H1 (cell line): Measurements from ENCODE around the gene CALM3. TPM values are rescaled to one million over a fixed set of nuclear protein-coding genes. Genes with fewer than 3 reads are reported as not detected.
A peak's percentile ranks its signal among the peaks of the same experiment; 100 is the strongest.

Experiments
- CTCF ChIA-PET: fragments of 300-600 bp; sonication (Branson Sonifier 250); formaldehyde crosslinking; loops from one replicate; lab custom pipeline; 2021; ENCODE audit not compliant: partially characterized antibody; lab: Charles Lee
- POLR2A ChIA-PET: fragments of 300-600 bp; sonication (Branson Sonifier 250); formaldehyde crosslinking; loops from one replicate; lab custom pipeline; 2021; ENCODE audit warnings: inconsistent platforms; ENCODE audit not compliant: partially characterized antibody; lab: Charles Lee
- DNase-seq, 2 experiments: peaks; one replicate each; pipeline versions ENCODE4 v3.0.0 to v3.0.0-alpha.2; 2010 to 2022; ENCODE audit warnings: low spot score in 2 of 2, low read depth in 1 of 2, mixed read lengths in 1 of 2
- FAIRE-seq: peaks from 2 replicates; lab custom pipeline; 2011; peaks lifted over from hg19 to GRCh38; lab: Jason Lieb, UNC
- H2AFZ ChIP-seq: 2 replicates; pipeline ENCODE4 v1.8.1; 2012; ENCODE audit warnings: low read length, inconsistent platforms
- H2AK5ac ChIP-seq: 2 replicates; pipeline ENCODE4 v1.6.1; 2013; ENCODE audit warnings: low read depth, low read length
- H2BK120ac ChIP-seq: replicated peaks from 2 replicates; pipeline ENCODE3; 2013; ENCODE audit warnings: low read depth, low read length, inconsistent platforms
- H2BK12ac ChIP-seq: 2 replicates; pipeline ENCODE4 v1.6.1; 2013; ENCODE audit warnings: low read depth, low read length
- H2BK15ac ChIP-seq: 2 replicates; pipeline ENCODE4 v1.6.1; 2013; ENCODE audit warnings: low read length
- H2BK20ac ChIP-seq: 2 replicates; pipeline ENCODE4 v1.6.1; 2013; ENCODE audit warnings: low read length
- H2BK5ac ChIP-seq: 2 replicates; pipeline ENCODE4 v1.6.1; 2013; ENCODE audit warnings: low read depth, low read length
- H3K14ac ChIP-seq: 2 replicates; pipeline ENCODE4 v1.6.1; 2013; ENCODE audit warnings: inconsistent platforms; ENCODE audit not compliant: insufficient read length
- H3K18ac ChIP-seq: 2 replicates; pipeline ENCODE4 v1.6.1; 2013; ENCODE audit warnings: low read length; ENCODE audit errors: extremely low read depth
- H3K23ac ChIP-seq: 2 replicates; pipeline ENCODE4 v1.6.1; 2013; ENCODE audit warnings: inconsistent platforms; ENCODE audit not compliant: insufficient read length
- H3K23me2 ChIP-seq: 2 replicates; pipeline ENCODE4 v1.6.1; 2013; ENCODE audit warnings: low read depth, low read length
- H3K27ac ChIP-seq: 2 replicates; pipeline ENCODE4 v1.6.1; 2011; ENCODE audit warnings: low read depth, low read length, inconsistent platforms
- H3K27me3 ChIP-seq, 4 experiments: replicated peaks in 1 of 4; 1 replicate in 1 of 4; 2 replicates in 3 of 4; pipeline versions ENCODE4 v1.6.1 to v1.8.1; 2011 to 2013; ENCODE audit warnings: low read length in 3 of 4, mild to moderate bottlenecking in 3 of 4, inconsistent platforms in 2 of 4, mixed read lengths in 2 of 4, moderate library complexity in 1 of 4; ENCODE audit not compliant: control insufficient read depth in 3 of 4, insufficient read depth in 3 of 4; ENCODE audit errors: extremely low read depth in 1 of 4
- H3K36me3 ChIP-seq, 4 experiments: 2 replicates each; pipeline versions ENCODE4 v1.6.1 to v1.8.1; 2011 to 2013; ENCODE audit warnings: mild to moderate bottlenecking in 4 of 4, low read length in 3 of 4, moderate library complexity in 2 of 4, control low read depth in 1 of 4, inconsistent platforms in 1 of 4; ENCODE audit not compliant: insufficient read depth in 4 of 4, control insufficient read depth in 2 of 4
- H3K4ac ChIP-seq: replicated peaks from 2 replicates; pipeline ENCODE3; 2013; ENCODE audit warnings: low read length, low read depth, mixed read lengths, inconsistent platforms; ENCODE audit not compliant: insufficient read length
- H3K4me1 ChIP-seq, 4 experiments: replicated peaks in 1 of 4; 1 replicate in 1 of 4; 2 replicates in 3 of 4; pipeline versions ENCODE4 v1.6.1 to v1.8.1; 2011 to 2013; ENCODE audit warnings: low read length in 3 of 4, inconsistent platforms in 2 of 4, mixed read lengths in 1 of 4; ENCODE audit not compliant: insufficient read depth in 4 of 4, control insufficient read depth in 3 of 4
- H3K4me2 ChIP-seq, 2 experiments: 2 replicates each; pipeline versions ENCODE4 v1.6.1 to v1.8.1; 2011 to 2013; ENCODE audit warnings: low read depth in 2 of 2, low read length in 2 of 2, control low read depth in 1 of 2, inconsistent platforms in 1 of 2, mild to moderate bottlenecking in 1 of 2; ENCODE audit not compliant: insufficient read depth in 1 of 2
- H3K4me3 ChIP-seq, 4 experiments: fragments of 200-600, 300-600 bp in 1 of 4; sonication (generic), shearing (Covaris generic), sonication (Bioruptor Twin) in 1 of 4; 2 replicates each; pipeline versions ENCODE4 v1.5.1 to v1.8.1; 2011 to 2016; ENCODE audit warnings: low read length in 4 of 4, low read depth in 3 of 4, control low read depth in 2 of 4, inconsistent platforms in 2 of 4, mild to moderate bottlenecking in 2 of 4, mixed read lengths in 1 of 4, moderate library complexity in 1 of 4; ENCODE audit not compliant: insufficient read depth in 2 of 4; ENCODE audit errors: extremely low read depth in 1 of 4
- H3K56ac ChIP-seq: replicated peaks from 2 replicates; pipeline ENCODE3; 2013; ENCODE audit warnings: low read depth, mild to moderate bottlenecking, mixed read lengths, low read length, inconsistent platforms; ENCODE audit not compliant: insufficient read length
- H3K79me1 ChIP-seq: 2 replicates; pipeline ENCODE4 v1.6.1; 2013; ENCODE audit warnings: low read depth, low read length, control low read depth
- H3K79me2 ChIP-seq, 2 experiments: 2 replicates each; pipeline versions ENCODE4 v1.6.1 to v1.8.1; 2012 to 2013; ENCODE audit warnings: low read length in 2 of 2, mild to moderate bottlenecking in 2 of 2, inconsistent platforms in 1 of 2; ENCODE audit not compliant: insufficient read depth in 2 of 2, control insufficient read depth in 1 of 2
- H3K9ac ChIP-seq, 4 experiments: replicated peaks in 1 of 4; 1 replicate in 1 of 4; 2 replicates in 3 of 4; pipeline versions ENCODE4 v1.6.1 to v1.8.1; 2011 to 2013; ENCODE audit warnings: low read depth in 3 of 4, low read length in 3 of 4, control low read depth in 2 of 4, mild to moderate bottlenecking in 2 of 4, moderate library complexity in 2 of 4, inconsistent platforms in 1 of 4; ENCODE audit errors: extremely low read depth in 1 of 4
- H3K9me3 ChIP-seq, 2 experiments: 2 replicates each; pipeline versions ENCODE4 v1.6.1 to v1.8.1; 2012 to 2013; ENCODE audit warnings: mild to moderate bottlenecking in 2 of 2, moderate library complexity in 2 of 2, control low read depth in 1 of 2, inconsistent platforms in 1 of 2, low read depth in 1 of 2, low read length in 1 of 2, mixed read lengths in 1 of 2; ENCODE audit not compliant: insufficient read depth in 2 of 2
- H4K20me1 ChIP-seq, 2 experiments: replicated peaks in 1 of 2; 2 replicates each; pipeline versions ENCODE3 to v1.8.1; 2011 to 2013; ENCODE audit warnings: inconsistent platforms in 2 of 2, low read length in 2 of 2, mild to moderate bottlenecking in 1 of 2; ENCODE audit not compliant: insufficient read depth in 2 of 2, control insufficient read depth in 1 of 2
- H4K5ac ChIP-seq: 2 replicates; pipeline ENCODE4 v1.6.1; 2013; ENCODE audit warnings: low read length, low read depth, mixed read lengths, inconsistent platforms; ENCODE audit not compliant: insufficient read length
- H4K8ac ChIP-seq: 2 replicates; pipeline ENCODE4 v1.8.0; 2013; ENCODE audit warnings: mild to moderate bottlenecking, moderate library complexity, low read length, inconsistent platforms; ENCODE audit not compliant: insufficient read depth; ENCODE audit errors: extremely low read depth
- H4K91ac ChIP-seq: replicated peaks from 2 replicates; pipeline ENCODE3; 2013; ENCODE audit warnings: low read length, mixed read lengths, inconsistent platforms; ENCODE audit not compliant: insufficient read length
- CHD2 ChIP-seq: IDR thresholded peaks from 2 replicates; pipeline ENCODE4 v1.6.1; 2012; ENCODE audit warnings: low read length, improper control_type of control experiment
- E2F6 ChIP-seq: IDR thresholded peaks from 2 replicates; pipeline ENCODE4 v1.6.1; 2012; ENCODE audit warnings: inconsistent platforms
- EZH2 ChIP-seq: fragments of 200-600 bp; sonication (generic); IDR thresholded peaks from 2 replicates; pipeline ENCODE4 v1.7.1; 2012; ENCODE audit warnings: low read depth, mild to moderate bottlenecking, moderate library complexity, low read length, inconsistent platforms; ENCODE audit not compliant: severe bottlenecking
- SIX5 ChIP-seq: IDR thresholded peaks from 2 replicates; pipeline ENCODE4 v1.6.1; 2011; ENCODE audit warnings: mild to moderate bottlenecking, low read depth, low read length
- SP2 ChIP-seq: IDR thresholded peaks from 2 replicates; pipeline ENCODE4 v1.6.1; 2012; ENCODE audit warnings: mild to moderate bottlenecking, low read length, inconsistent platforms
- SUZ12 ChIP-seq: fragments of 200-600 bp; sonication (generic); IDR thresholded peaks from 2 replicates; pipeline ENCODE4 v1.6.1; 2012; ENCODE audit warnings: mild to moderate bottlenecking, inconsistent platforms, low read length, moderate library complexity, mixed read lengths
- TAF1 ChIP-seq: IDR thresholded peaks from 2 replicates; pipeline ENCODE4 v1.6.1; 2011; ENCODE audit warnings: mild to moderate bottlenecking, low read depth, low read length
- TAF7 ChIP-seq: optimal IDR thresholded peaks from 2 replicates; pipeline ENCODE3; 2011; ENCODE audit warnings: low read depth, mild to moderate bottlenecking, inconsistent platforms, low read length, moderate library complexity, borderline replicate concordance
- YY1 ChIP-seq: IDR thresholded peaks from 2 replicates; pipeline ENCODE4 v1.6.1; 2011; ENCODE audit warnings: low read depth, mild to moderate bottlenecking, low read length
- WGBS, 2 experiments: shearing (Covaris generic) in 1 of 2; methylation state at CpG; one replicate each; pipeline versions ENCODE4 v1.1.6 to v1.1.7; 2013 to 2015; ENCODE audit warnings: low lambda C conversion rate in 2 of 2, mixed read lengths in 2 of 2, inconsistent platforms in 1 of 2, low coverage in 1 of 2, missing lambda C conversion rate in 1 of 2; ENCODE audit not compliant: insufficient replicate concordance in 2 of 2, insufficient coverage in 1 of 2, insufficient read length in 1 of 2; ENCODE audit errors: extremely low coverage in 1 of 2, missing lambda C conversion rate in 1 of 2; 5-methylcytosine and 5-hydroxymethylcytosine counted together
- polyA plus RNA-seq, 7 experiments: library from polyadenylated mRNA; depleted of rRNA in 3 of 7; stranded (reverse) in 5 of 7; unstranded in 2 of 7; fragments of >200 nt in 5 of 7; fragments of 200-250 nt in 2 of 7; gene quantifications; 1 replicate in 5 of 7; 2 replicates in 1 of 7; 4 replicates in 1 of 7; pipeline versions ENCODE4 v1.2.1 to v1.2.3, GENCODE V29; 2011 to 2013; ENCODE audit warnings: missing spikeins in 2 of 7, mixed read lengths in 2 of 7
- total RNA-seq: library from RNA; stranded (reverse); fragmentation: NEBNext Ultra II Directional; extraction: Animal tissue kit (Norgen Biotek cat#: 25700); gene quantifications from 2 replicates; pipeline ENCODE4 v1.2.1, GENCODE V29; 2021
- TF ChIP-seq, protein P1 (sequence below): IDR thresholded peaks from 2 replicates; pipeline ENCODE4 v1.6.1; 2012; ENCODE audit warnings: inconsistent platforms

Gene CALM3
- total and polyA plus RNA-seq, 2 of the 8 experiments (the other 6 are each of a cell fraction or from before 2014, with no cell fraction given), result 315 to 326 TPM

GRCh38 chr19:46648060-46648960, 47.2 kb downstream of the CALM3 start:
- no peak overlapping the region for H3K27ac ChIP-seq
- no peak overlapping the region for H3K56ac ChIP-seq
- H2BK120ac ChIP-seq, result no peak overlapping the region
- H3K9ac ChIP-seq, result no peak overlapping the region
- peaks cover 7% of the 10 kb centered on the region; the same call in 1 of the 2 replicates for H3K23me2 ChIP-seq
- WGBS, 2 experiments, result 18% methylated on average over 40 of the region's 63 CpGs; no CpG with 5 or more reads in 1 of the 2 experiments
- FAIRE-seq, result no peak
- H3K14ac ChIP-seq, result no peak overlapping the region
- no peak overlapping the region for H4K5ac ChIP-seq
- ChIA-PET CTCF (interaction anchor here (0.9 to 1.5 kb wide), 3 partner anchors 11 to 27 kb away, joined by 3 to 7 read pairs (median 6); no protein-coding TSS in a partner anchor), POLR2A (interaction anchor here (1.1 kb wide), 1 partner anchor 9 kb away, joined by 3 read pairs; no protein-coding TSS in a partner anchor)
- peak overlapping the region in 3 of 4 experiments; percentile 4 to 52 (median 5); a peak in 5 of 8 replicates for H3K4me3 ChIP-seq
- no peak for DNase-seq
- no peak overlapping the region for H3K23ac ChIP-seq
- H2BK15ac ChIP-seq, result no peak overlapping the region
- H2BK5ac ChIP-seq, result no peak overlapping the region
- H2BK20ac ChIP-seq, result no peak overlapping the region
- H3K79me2 ChIP-seq, result no peaks in the 10 kb centered on the region
- H2AK5ac ChIP-seq, result no peak overlapping the region
- peak overlapping the region; percentile 38 to 63; a peak in 3 of 4 replicates for H3K4me2 ChIP-seq
- no peaks in the 10 kb centered on the region for H3K79me1 ChIP-seq
- peaks cover 0 to 8% of the 10 kb centered on the region in 2 experiments; a peak in 1 of 4 replicates for H3K9me3 ChIP-seq
- H3K18ac ChIP-seq, result no peak overlapping the region; the same call in 1 of the 2 replicates
- H3K36me3 ChIP-seq, result peaks cover 0 to 8% (median 0%) of the 10 kb centered on the region in 4 experiments; a peak in 1 of 8 replicates
- H4K91ac ChIP-seq, result no peak overlapping the region
- H2BK12ac ChIP-seq, result no peak overlapping the region
- no peak overlapping the region for H3K4ac ChIP-seq
- no peaks in the 10 kb centered on the region; a peak in 1 of 7 replicates for H3K4me1 ChIP-seq
- peaks cover 30 to 48% (median 41%) of the 10 kb centered on the region in 4 experiments for H3K27me3 ChIP-seq
- no peak overlapping the region for H2AFZ ChIP-seq
- peak overlapping the region; percentile 85; the same call in 1 of the 2 replicates for H4K8ac ChIP-seq
- no peaks in the 10 kb centered on the region for H4K20me1 ChIP-seq
- TF ChIP-seq TAF1 (no peak), CHD2 (no peak), TAF7 (no peak), SUZ12 (peak; percentile 84), EZH2 (peak; percentile 74), SIX5 (no peak), YY1 (no peak), SP2 (no peak), E2F6 (peak; percentile 71; the same call in 1 of the 2 replicates)
- TF ChIP-seq, protein P1, sequence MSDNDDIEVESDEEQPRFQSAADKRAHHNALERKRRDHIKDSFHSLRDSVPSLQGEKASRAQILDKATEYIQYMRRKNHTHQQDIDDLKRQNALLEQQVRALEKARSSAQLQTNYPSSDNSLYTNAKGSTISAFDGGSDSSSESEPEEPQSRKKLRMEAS, result peak; percentile 54
